Measurements from ENCODE around the gene NRG3. TPM values are rescaled to one million over a fixed set of nuclear protein-coding genes. Genes with fewer than 3 reads are reported as not detected.

Gene NRG3
- total RNA-seq, 1 donor = not detected

- DNase-seq (ENCODE audit: low read depth in 2 of 3, low spot score in 2 of 3) = no peak
These were observed 577.1 kb downstream of the NRG3 start for GRCh38 chr10:82452046-82452445.

- no peak for DNase-seq (ENCODE audit: low read depth in 2 of 3, low spot score in 2 of 3)
These were observed 577.7 kb downstream of the NRG3 start for GRCh38 chr10:82452676-82453075.

GRCh38 chr10:82453678-82454293 is 578.8 kb downstream of the NRG3 start:
- DNase-seq (ENCODE audit: low read depth in 2 of 3, low spot score in 2 of 3) = no peak

- DNase-seq (ENCODE audit: low read depth in 2 of 3, low spot score in 2 of 3) = no peak
These were observed 588.0 kb downstream of the NRG3 start for GRCh38 chr10:82462910-82463551.

GRCh38 chr10:82463614-82464013 is 588.6 kb downstream of the NRG3 start:
- DNase-seq (ENCODE audit: low read depth in 2 of 3, low spot score in 2 of 3) = no peak

GRCh38 chr10:82464191-82464818 is 589.3 kb downstream of the NRG3 start:
- no peak for DNase-seq (ENCODE audit: low read depth in 2 of 3, low spot score in 2 of 3)

GRCh38 chr10:82464966-82465365 is 590.0 kb downstream of the NRG3 start:
- DNase-seq (ENCODE audit: low read depth in 2 of 3, low spot score in 2 of 3) = no peak

- DNase-seq (ENCODE audit: low read depth in 2 of 3, low spot score in 2 of 3) = no peak
These were observed 593.5 kb downstream of the NRG3 start for GRCh38 chr10:82468453-82468852.

GRCh38 chr10:82472406-82473335 is 597.7 kb downstream of the NRG3 start:
- DNase-seq (ENCODE audit: low read depth in 2 of 3, low spot score in 2 of 3) = no peak

GRCh38 chr10:82477776-82478175 is 602.8 kb downstream of the NRG3 start:
- no peak for DNase-seq (ENCODE audit: low read depth in 2 of 3, low spot score in 2 of 3)

GRCh38 chr10:82492647-82493046 is 617.7 kb downstream of the NRG3 start:
- no peak for DNase-seq (ENCODE audit: low read depth in 2 of 3, low spot score in 2 of 3)

- no peak for DNase-seq (ENCODE audit: low read depth in 2 of 3, low spot score in 2 of 3)
These were observed 621.1 kb downstream of the NRG3 start for GRCh38 chr10:82496114-82496513.

- no peak for DNase-seq (ENCODE audit: low read depth in 2 of 3, low spot score in 2 of 3)
These were observed 622.4 kb downstream of the NRG3 start for GRCh38 chr10:82497439-82497838.

GRCh38 chr10:82498976-82499375 is 624.0 kb downstream of the NRG3 start:
- DNase-seq (ENCODE audit: low read depth in 2 of 3, low spot score in 2 of 3) = no peak

- DNase-seq (ENCODE audit: low read depth in 2 of 3, low spot score in 2 of 3) = no peak
These were observed 630.0 kb downstream of the NRG3 start for GRCh38 chr10:82505009-82505408.

GRCh38 chr10:82506680-82507376 is 631.8 kb downstream of the NRG3 start:
- DNase-seq (ENCODE audit: low read depth in 2 of 3, low spot score in 2 of 3) = no peak

GRCh38 chr10:82515256-82515655 is 640.3 kb downstream of the NRG3 start:
- DNase-seq (ENCODE audit: low read depth in 2 of 3, low spot score in 2 of 3) = no peak

- DNase-seq (ENCODE audit: low read depth in 2 of 3, low spot score in 2 of 3) = no peak
These were observed 654.1 kb downstream of the NRG3 start for GRCh38 chr10:82529062-82529461.

- no peak for DNase-seq (ENCODE audit: low read depth in 2 of 3, low spot score in 2 of 3)
These were observed 660.5 kb downstream of the NRG3 start for GRCh38 chr10:82535457-82535856.

GRCh38 chr10:82536668-82537067 is 661.7 kb downstream of the NRG3 start:
- DNase-seq (ENCODE audit: low read depth in 2 of 3, low spot score in 2 of 3) = no peak

- no peak for DNase-seq (ENCODE audit: low read depth in 2 of 3, low spot score in 2 of 3)
These were observed 663.3 kb downstream of the NRG3 start for GRCh38 chr10:82538272-82538671.

Measured in hematopoietic multipotent progenitor cell (in vitro differentiated cells).